CMK (cell line): ENCODE results near the gene TTLL12.

Experiments used
- DNase-seq: peaks from one replicate; pipeline ENCODE4 v3.0.0-alpha.2; 2010; ENCODE audit warnings: low read depth

TTLL12 gene

DNA sequence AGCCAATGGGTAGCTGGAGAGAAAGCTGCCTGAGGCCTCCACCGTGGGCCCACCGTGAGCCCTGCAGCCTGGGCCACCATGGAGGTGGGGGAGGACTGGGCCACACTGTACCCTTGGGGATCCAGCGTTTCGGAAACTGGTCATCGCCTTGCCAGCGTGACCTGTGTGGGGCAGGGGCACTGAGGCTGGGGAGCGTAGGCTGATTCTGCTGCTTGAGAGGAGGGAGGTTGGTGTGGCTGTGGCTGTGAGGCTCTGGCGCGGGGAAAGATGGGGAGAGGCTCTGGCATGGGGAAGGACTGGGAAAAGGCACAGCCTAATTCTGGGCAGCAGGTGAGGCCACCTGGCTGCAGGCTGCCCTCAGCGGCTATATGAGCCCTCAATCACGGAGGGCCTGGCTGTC lies 12.6 kb upstream of the TTLL12 start:
- no peak for DNase-seq

DNA sequence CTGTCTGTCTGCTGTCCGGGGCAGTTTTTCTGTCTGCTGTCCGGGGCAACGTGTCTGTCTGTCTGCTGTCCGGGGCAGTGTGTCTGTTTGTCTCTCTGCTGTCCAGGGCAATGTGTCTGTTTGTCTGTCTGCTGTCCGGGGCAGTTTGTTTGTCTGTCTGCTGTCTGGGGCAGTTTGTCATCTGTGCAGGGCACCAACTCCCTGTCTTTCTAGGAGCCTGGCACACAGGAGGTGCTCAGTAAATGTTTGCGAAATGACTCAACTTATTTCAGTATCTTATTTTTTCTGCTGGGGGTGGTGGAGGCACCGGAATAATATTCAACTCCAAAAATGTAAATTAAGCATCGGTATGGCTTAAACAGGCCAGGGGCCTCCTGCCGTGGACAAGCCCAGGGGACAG lies 12.0 kb upstream of the TTLL12 start:
- no peak for DNase-seq

DNA sequence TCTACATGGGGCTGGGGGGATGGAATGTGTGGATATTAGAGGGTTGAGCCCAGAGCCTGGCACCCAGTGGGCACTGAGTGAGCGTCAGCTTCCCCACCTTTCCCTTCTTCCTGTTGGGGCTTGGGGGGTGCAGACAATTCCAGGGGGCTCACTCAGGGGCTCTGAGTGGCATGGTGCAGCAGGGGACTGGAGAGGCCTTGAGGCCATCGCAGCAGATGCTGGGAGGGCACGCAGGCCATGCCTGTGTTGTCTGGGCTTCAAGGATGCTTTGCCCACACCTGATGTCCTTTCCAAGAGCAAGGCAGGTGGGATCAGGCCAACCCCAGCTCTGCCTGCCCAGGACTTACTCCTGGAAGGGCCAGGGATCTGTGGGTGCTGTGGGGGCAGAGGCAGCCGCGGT lies 11.2 kb upstream of the TTLL12 start:
- DNase-seq: no peak

DNA sequence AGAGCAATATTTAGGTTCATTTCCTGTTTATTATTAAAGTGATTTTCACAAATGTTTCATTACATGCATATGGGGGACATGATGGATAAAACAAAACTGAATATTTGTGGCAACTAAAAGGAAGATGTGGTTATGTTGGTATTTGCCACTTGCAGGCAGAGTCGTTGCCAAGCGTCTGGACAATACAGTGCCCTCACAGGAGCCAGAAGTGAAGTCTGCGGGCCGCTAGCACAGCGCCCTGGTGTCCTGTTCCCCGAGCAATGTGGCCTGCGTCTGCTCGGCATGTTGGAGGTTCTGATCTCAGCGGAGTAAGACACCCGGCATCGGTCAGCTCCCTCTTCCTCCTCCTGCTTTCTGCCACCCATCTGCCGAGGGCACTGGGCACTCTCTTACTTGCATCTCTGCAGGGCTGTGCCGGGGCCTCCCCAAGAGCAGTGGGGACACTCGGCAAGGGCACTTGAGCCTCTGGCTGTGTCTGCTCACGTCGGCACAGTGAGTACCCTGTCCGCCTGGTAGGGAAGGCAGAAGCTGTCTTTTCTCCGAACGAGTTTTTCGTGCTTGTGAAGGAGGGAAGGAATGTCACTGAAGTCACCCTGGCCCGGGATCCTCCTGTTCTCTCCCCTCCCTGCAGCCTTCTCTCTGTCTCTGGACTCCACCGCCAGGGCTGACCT lies 10.5 kb upstream of the TTLL12 start:
- no peak for DNase-seq

DNA sequence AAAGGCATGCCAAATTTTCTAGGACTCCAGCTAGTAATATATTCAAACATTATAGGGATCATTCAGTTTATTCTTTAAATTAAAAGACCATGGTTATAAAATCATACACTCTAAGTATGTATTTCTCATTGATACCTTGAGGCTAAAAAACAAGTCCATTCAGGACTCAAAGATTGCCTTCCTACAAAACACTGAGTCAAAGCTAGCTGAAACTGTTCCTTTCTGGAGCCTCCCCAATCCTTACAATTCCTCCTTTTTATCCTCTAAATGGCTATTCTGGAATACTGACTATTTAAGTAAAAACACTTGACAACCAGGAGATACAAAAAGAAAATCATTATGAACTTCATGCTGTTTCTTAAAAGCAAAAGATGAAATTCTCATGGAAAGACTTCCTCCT lies 4.9 kb upstream of the TTLL12 start:
- DNase-seq: no peak

DNA sequence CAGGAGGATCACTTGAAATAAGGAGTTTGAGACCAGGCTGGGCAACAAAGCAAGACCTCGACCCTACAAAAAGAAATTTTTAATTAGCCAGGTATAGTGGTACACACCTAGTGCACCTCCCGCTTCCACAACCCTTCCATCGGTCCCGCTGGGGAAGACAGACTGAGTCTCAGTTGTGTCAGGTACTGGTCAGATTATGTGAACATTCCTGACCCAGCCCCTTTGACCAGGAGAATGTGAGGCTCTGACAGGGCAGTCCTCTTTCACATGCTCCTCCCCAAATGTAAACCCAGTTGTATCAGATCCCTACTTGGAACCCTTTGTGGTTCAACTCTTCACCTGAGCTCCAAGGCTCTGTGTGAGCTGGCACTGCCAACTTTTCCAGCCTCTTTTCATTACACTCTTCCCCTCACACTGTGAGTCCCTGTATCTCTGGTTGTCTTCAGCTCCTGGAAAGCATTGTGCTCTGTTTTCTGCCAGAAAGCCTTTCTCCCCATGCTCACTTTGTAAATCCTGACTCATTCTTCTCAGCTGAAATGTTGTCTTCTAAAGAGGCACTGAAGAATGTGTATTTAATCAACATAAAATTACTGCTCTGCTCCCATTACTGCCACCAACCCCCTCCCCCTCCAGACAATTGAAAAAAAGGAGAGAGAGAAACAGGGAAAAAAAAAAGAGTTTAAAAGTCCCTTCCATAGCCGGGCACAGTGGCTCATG lies 2.1 kb upstream of the TTLL12 start:
- DNase-seq: no peak

DNA sequence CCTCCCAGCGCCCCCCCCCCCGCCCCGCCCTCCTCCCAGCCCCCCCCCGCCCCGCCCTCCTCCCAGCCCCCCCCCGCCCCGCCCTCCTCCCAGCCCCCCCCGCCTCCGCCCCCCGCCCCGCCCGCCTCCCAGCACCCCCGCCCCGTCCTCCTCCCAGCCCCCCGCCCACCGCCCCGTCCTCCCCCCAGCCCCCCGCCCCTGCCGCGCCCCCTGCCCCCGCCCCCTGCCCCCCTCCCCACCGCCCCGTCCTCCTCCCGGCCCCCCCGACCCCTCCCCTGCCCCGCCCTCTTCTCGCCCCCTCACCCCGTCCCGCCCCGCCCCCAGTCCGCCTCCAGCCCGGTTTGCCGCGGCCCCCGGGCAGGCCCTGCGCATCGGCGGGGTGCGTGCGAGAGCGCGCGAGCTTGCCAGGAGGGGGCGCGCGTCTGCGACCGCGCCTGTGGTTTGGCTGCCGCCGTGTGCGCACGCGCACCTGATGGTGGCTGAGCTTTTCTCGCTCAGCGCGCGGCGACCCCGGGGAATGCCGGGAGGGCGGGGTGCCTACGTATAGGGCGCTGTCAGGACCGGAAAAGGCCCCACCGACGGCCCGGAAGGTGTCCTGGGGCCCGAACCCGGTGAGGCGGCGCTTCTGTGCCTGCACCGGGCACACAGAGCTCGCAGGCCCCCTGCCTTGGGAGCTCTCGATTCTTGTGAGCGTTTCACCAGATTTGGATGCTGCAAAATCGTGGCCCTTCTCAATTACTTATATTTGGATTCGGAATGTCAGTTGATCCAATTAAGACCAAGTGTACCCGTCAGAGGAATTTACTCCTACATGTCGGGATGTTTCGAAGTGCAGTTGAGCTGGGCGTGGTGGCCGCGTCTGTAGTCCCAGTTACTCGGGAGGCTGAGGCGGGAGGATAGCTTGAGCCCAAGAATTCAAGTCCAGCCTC lies 501 bp upstream of the TTLL12 start:
- DNase-seq: peak; percentile 85

DNA sequence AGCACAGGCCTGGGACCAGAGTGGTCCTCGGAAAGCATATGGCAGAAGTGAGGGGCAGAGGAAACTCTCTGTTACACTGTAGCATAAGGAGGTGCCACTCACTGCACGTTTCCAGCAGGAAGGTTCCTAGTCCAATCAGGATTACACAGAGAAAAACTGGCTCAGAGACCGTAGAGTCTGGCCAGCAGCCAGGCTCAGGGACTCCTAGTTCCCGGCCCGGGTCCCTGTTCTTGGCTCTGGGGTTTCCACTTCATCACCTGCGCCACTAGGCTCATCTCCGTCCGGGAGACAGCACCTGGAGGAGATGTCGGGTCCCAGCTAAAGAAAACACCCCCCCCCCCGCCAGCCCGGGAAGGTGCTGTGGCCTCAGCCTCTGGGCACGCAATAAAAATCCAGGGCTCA lies 1.1 kb downstream of the TTLL12 start:
- no peak for DNase-seq

DNA sequence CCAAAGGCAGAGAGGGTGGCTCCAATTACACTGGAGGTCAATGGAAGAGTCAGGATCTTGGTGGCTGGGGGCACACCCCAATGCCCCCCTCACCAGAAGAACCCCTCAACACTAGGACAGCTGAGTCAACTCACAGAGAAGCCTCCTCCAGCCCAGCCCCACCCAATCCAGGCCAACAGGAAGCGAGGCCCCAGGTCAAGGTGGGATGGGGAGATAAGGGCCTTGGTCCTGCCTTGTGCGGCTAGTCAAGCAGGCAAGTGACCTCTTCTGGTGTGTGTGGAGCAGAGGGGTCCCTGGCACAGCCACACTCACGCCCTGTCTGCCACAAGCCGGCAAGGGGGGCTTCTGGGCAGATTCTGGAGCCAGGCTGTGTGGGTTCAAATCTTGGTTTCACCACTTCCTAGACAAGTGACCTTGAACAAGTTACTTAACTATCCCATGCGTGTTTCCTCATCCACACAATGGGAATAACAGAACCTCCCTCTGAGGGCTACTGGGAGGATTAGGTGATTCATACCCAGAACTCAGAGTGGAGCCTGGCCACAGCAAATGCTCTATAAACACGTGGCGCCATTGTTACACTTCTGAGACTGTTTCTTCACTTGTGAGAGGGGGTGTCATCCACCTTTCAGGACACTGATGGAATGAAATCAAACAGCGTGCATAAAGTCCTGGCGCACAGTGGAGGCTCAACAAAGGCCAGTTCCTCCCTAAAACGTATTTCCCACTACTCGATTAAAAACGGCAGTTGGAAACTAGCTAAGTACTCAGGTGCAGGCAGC lies 3.2 kb downstream of the TTLL12 start:
- peak; percentile 84 for DNase-seq

DNA sequence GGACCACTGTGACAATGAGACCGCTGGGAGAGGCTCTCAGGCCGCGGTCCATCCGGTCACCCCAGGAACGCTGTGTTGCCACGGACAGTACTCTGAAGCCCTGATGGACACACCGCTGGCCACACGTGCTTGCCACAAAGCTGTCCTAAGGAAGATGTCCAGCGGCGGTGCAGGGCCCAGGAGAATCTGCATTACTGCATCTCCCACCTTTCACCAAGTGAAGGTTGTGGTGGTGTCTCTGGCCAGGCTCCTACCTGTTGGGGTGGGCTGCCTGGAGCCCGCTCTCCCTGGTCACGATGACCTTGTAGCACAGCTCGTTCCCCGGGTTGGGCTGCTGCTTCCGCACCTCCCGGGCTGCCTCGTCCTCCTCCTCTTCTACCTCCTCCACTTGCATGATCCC lies 4.2 kb downstream of the TTLL12 start:
- DNase-seq: no peak

DNA sequence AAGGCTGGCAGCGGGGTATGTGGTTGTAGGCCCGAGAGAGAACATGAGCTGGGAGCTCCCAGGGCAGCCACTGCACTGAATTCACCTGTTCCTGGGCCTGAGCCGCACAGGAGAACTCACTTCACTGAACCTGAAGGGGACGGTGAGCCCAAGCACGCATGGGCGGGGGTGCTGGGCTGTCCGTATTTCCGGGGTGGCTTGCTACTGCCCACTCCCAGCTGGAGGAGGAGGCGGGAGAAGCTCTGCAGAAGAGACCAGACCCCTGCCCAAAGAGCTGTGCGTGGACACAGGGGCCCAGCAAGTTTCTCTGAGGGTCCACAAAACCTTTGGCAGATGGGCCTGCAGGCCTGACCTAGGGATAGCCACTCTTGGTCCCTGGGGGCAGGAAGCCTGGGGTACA lies 4.8 kb downstream of the TTLL12 start:
- no peak for DNase-seq

DNA sequence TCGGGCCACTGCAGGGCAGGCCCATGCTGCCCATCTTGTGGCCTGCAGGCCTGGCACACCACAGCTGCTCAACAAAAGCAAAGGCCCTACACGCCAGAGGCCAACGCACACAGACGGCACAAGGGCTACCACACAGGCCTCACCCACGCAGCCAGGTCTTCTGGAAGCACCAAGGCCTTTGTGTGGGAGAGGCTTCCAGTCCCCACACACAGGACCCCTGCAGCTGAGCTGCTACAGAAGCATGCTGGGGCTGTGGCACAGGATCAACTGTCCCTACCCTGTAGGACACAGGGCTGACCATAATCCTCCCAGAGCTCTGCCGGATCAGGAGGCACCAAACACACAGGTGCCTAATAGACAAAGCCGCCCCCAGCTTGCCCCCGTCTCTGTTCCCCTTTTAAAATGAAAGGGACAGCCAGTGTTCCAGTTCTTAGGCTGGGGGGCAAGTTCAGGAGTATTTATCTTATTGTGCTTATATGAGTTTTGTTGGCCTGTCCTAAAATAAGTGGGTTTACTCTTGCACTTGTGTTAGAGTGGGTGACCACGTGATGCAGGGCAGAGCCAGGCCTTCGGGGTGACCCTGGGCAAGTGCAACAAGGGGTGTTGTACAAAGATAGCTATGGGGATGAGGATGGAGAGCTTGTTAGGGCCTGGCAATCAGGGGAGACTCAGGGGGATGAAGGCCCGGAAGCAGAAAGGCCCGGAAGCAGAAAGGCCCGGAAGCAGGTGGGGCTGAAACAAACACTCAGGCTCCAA lies 5.4 kb downstream of the TTLL12 start:
- DNase-seq: no peak

DNA sequence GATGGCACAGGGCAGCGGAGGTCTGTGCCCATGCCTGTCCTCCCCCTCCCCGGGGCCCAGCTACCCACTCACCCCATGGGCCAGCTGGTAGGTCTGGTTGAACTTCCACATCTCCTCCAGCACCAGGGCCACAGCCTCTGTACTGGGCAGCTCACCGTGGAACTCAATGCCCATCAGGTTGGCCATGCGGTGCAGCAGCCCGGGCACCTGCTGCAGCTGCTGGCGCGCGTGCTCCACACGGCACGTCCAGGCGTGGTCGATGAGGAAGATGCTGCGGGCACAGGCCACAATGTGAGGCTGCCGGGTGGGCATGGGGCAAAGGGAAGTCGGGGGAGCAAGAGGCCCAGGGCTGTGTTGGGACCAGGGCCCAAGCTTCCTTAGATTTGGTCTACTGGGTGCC lies 6.3 kb downstream of the TTLL12 start:
- DNase-seq: no peak

DNA sequence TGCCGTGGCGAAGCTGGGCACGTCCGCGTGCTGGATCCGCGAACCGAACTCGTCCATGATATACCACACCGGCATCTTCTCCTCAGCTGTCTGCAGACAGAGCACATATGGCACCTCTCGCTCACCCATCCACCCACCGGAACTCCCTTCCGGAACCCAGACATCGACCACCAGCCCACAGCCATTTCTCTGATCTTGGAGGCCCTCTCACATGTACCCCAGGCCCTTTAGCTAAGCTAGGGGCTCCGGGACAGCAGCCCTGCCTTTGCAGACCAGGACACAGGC lies 7.1 kb downstream of the TTLL12 start:
- DNase-seq: no peak

DNA sequence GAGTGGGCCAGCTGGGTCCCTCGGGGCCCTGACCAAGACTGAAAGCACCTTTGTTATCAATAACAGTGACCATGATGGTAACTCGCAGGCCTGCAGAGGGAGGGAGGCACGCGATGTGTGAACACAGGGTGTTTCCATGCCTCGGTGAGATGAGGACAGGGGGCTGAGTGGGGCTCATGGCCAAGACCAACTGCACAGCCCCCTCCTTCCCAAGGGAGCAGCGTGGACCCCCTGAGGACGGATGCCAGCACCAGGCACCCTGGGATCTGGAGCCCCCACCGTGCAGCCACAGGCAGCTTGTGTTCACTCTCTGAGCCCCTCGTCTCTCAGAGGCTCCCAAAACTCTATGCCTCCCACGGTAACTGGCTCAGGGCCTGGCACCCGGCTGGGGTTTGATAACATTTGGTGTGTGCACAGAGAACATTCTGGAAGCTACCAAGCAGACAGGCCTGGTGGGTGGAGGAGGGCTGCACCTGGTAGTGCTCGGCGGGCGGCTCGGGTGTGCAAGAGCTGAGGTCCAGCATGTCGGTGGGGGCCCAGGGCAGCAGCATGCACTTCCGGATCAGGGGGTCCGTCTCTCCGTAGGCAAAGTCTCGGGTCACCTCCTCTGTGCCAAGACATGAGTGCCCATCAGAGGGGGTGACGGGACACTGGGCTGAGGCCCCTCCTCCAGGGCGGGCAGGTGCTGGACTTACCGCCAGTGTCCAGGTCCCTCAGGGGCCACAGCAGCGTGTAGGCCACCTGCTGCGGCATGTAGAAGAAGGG lies 7.6 kb downstream of the TTLL12 start:
- no peak for DNase-seq

DNA sequence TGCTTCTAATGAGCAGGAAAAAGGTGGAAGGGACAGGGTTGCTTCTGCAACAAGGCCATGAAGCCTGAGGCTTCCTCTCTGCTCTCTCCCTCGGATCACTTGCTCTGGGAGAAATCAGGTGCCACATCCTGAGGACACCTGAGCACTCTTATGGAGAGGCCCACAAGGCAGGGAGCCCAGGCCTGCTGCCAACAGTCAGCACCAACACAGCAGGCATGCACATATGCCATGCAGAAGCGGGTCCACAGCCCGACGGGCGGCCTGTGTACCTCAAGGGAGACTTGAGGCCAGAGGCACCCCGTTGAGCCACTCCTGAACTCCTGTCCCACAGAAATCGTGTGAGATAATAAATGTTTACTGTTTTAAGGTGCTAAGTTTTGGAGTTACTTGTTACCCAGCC lies 9.5 kb downstream of the TTLL12 start:
- no peak for DNase-seq

DNA sequence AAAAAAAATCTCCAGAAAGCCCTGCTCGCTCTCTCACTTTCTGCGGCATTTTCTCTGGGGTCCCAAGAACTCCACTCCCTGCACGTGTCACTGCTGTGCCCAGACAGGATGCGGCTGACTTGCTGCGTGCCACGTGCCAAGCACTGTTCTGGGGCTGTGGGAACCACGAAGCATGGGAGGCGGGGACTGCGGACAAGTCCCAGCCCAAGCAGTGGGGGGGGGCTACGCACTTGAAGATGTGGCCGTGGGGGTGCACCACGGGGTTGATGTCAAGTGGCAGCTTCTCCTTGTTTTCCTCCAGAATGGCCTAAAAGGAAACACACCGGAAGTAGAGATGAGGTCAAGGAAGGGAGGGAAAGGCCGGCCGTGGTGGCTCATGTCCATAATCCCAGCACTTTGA lies 10.8 kb downstream of the TTLL12 start:
- DNase-seq: no peak

DNA sequence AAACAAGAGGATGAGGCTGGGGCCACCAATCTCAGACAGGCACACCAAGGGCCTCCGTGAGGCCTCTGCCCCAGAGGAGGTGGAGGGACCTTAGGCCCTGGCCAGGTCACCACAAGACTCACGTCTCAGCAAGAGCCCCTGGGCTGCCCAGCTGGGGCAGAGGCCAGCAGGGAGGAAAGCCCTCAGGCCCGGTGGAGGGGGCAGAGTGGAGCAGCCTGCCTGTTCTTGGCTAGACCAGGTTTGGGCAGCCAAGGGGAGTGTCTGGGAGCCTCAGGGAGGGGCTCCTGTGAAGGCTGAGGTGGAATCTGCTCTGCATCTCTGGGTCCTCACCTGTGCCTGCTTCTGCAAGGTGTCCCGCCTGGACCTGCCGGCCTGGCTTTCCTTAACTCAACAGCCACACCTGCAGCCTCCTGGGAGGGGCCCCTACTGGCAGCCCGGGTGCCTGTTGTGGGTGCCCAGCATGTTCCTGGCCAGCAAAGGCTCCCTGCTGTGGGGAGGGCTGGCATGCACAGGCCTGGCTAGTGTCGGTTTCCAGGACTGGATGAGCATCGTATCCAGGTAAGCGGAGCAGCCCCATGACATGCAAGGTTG lies 11.9 kb downstream of the TTLL12 start:
- no peak for DNase-seq

DNA sequence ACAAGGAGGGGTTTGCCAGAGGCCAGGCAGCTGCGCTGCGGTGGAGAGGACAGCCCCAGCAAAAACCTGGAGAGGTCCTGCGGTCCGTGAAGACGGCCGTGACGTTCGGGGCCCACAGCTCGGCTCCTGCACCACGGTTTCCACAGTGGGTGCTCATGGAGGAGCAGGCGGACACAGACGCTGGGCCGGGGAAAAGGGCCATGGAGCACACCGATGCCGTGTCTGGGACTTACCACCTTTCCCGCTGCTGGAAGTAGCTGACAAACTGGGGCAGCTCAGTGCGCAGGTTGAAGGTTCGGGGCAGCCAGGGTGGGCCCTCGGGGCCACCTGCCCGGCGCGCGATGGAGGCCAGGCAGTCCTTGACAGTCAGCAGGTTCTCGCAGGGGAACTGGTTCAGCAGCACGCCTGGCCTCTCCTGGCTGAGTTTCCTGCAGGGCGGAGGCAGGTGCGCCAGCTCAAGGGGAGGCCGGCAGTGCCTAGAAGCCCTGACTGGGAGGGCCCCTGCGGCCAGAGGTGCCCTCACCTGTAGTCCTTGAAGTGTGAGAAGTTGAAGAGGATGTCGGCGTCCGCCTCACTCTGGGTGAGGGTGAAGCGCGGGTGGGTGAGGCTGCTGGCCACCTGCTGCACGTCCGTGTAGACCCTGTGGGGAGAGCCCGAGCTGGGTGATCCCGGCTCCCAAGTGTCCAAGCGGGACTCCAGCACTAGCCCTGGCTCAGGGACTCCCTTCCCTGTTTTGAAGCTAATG lies 12.8 kb downstream of the TTLL12 start:
- DNase-seq: no peak

DNA sequence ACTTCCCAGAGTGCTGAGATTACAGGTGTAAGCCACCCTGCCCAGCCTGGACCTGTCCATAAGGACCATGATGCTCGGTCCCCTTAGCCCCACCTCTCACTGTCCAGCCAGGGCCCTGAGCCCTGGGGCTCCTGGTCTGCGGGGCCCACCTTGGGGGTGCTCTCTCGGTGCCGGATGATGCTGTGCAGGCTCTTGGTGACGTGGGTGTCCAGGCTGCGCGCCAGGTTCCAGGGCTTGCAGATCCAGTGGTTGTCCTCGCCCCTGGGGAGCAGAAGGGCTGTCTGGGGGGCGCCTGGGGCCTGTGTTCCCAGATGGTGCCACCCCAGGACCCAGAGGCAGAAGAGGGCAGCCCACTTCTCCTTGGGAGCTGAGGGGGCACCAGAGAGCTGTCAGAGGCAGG lies 13.4 kb downstream of the TTLL12 start:
- DNase-seq: no peak
